GM18909 (cell line): ENCODE data around the gene RESP18.

ENCODE experiments used
- ATAC-seq: cut with Tn5 transposase; IDR thresholded peaks from one replicate; pipeline ENCODE4 v1.9.1; 2021; ENCODE audit warnings: mild to moderate bottlenecking; ENCODE audit not compliant: unreplicated experiment, poor library complexity

Gene RESP18

DNA sequence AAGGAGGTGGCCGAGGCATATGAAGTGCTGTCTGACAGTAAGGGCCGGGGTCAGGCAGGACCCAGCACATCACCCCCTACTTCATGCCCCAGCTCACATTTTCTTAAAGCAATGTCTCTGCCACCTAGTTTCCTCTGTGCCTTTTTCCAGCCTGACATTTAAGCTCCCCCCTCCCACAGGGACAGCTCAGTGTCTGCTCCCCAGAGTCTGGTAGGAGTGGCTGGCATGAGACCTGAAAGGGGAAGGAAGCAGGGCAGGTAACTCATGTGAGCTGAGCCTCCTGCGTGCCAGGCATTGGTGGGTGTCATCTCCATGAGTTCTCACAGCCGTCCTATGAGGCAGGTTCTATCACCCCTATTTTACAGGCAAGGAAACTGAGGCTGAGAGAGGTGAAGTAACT is 51.9 kb downstream of the RESP18 start:
- no peak for ATAC-seq

DNA sequence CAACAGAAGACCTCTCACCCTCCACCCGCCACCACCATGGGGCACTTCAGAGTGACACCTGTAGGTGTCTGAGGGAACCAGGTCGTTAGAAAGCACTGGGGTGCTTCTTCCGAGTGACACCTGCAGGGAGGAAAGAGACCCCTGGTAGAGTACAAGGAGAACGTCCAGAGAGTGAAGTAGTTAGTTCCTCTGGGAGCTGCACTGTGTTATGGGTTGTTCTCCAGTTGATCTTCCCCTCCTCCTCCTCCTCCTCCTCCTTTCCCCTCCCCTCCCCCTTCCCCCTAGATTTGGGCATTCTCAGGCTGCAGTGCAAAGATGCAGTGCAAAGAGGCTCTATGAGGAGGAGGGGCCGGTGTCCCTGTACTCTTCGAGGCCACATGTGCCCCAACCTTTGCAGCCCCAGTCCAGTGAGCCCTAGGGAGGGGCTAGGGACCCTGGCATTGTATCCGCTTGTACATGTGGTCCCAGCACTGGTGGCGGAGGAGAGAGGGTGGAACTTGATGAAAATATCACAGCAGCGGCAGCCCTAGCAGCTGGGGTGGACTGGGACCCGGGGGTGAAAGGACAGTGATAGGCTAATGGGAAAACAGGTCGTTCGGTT is 52.5 kb downstream of the RESP18 start:
- no peak for ATAC-seq

DNA sequence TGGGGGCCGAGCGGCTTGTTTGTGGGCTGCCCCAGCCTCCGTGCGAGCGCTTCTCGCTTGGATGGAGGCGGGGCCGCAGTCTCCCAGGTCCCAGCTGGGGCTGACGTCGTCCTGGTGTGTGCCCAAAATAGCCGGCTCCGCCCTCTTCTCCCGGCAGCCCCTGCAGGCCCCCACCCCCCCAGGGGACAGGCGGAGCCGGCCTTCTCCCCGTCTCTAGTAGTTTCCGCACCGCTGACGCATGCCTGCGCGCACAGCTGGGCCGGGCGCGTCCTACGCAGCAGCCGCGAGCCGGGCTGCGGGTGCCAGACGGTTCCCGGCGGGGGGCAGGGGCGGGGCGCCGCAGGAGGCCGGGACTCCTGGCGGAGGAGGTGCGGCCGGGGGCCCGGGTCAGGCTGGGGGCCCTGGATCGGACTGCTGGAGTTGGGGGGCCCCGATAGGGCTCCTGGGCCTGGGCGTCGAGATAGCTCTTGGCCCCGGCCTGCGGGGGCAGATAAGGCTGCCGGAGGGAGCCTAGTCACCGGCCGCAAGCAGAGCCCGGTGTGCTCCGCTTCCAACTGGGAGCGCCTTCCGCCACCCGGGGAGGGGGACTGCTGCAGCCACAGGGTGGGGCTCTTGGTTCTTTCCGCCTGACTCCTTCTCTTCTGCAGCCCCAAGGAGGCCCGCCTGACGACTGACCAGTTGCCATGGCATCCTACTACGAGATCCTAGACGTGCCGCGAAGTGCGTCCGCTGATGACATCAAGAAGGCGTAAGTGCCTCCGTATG is 53.2 kb downstream of the RESP18 start, which contains the start of gene DNAJB2:
Gene DNAJB2, plus strand, starts transcription at position 216 of the 765 bp plus-strand sequence. Its CDS starts 468 bp downstream, at position 684.
- peak; percentile 88 for ATAC-seq

DNA sequence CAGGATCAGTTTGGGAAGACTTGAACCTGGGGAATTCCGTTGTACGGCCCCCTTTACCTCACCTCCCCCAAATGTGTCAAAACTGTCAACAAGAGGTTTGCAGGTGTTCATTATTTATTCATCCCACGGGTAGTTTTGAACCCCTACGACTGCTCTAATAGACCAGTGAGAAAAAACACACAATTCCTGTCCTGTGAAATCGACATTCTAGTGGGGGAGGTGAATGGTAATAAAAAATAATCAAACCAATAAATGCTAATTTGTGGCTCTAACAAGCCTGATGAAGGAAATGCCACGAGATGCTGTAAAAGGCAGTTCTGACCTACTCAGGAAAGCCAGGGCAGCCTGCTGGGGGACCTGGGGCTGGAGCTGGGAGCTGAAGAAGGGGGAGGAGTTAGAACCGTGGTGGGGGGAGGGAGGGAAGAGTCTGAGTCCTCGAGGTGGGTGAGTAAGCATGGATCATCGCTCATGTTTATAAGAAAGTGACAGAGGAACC is 53.8 kb downstream of the RESP18 start:
- no peak for ATAC-seq

DNA sequence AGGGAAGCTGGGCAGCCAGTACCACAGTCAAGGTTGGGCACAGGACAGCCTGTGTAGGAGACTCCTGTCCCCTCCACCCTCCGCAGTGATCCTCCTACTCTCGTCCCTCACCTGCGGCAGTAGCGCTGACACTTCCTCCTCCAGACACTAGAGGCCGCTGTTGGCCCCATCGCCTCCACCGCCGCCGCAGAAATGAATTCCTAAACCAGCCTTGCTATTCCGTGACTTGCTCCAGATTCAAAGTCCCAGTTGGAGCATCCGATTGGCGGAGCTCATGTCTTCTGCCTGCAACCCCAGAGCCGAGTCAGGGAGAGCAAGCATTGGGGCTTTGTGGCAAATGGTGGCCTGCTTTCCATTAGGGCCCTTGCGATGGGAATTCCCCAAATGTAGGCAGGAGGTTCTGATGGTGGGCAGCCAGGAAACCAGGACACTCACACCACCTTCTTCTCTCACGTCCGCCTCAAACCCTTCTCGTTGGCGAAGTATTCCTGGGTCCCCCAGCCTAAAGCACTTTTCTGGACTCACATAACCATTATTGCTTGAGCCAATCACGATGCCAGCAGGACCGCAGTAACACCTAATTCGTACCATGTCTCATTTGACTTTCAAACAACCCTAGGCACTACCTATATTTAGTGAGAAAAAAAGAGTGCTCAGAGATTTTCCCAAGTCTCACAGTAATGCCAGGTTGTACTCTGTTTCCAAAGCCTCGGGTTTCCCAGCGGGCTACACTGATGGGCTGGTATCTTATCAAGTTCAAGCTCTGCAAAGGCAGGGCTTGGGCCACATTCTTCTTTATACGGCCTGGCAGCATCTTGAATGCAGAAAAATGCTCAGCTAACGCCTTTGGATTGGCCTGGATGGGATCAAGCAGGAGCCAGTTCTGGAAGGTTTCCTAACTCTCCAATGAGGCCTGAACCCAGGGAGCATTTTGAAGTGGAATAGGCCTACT is 54.6 kb downstream of the RESP18 start:
- ATAC-seq = peak; percentile 28
